ENCODE measurements around the gene PANK4.

The PANK4 gene

GRCh38 chr1:2566101-2567045 lies 40.0 kb upstream of the PANK4 start:
- H3K79me2 ChIP-seq (ENCODE audit: insufficient read depth, low read depth) = no peaks in the 10 kb centered on the region
- no peak overlapping the region for H3K4me3 ChIP-seq (IDR thresholded peaks at IDR 0.05; ENCODE audit: insufficient read depth, low read depth, low read length)
- H2AFZ ChIP-seq (ENCODE audit: low read depth) = no peak overlapping the region
- no peak for TF ChIP-seq CTCF (conservative IDR thresholded peaks at IDR 0.05; ENCODE audit: low read depth, low read length)
- H4K20me1 ChIP-seq (ENCODE audit: insufficient read depth) = no peaks in the 10 kb centered on the region
- H3K27ac ChIP-seq = no peak overlapping the region
- H3K4me2 ChIP-seq = no peak overlapping the region
- no peaks in the 10 kb centered on the region for H3K4me1 ChIP-seq (ENCODE audit: low read depth, poor library complexity, severe bottlenecking)
- H3K27me3 ChIP-seq (ENCODE audit: insufficient read depth, low read depth) = peaks cover 51% of the 10 kb centered on the region
- no peaks in the 10 kb centered on the region for H3K36me3 ChIP-seq (ENCODE audit: insufficient read depth)
- H3K9ac ChIP-seq = no peak overlapping the region

- no peak overlapping the region for H3K9ac ChIP-seq
- H3K4me1 ChIP-seq (ENCODE audit: low read depth, poor library complexity, severe bottlenecking) = no peaks in the 10 kb centered on the region
- TF ChIP-seq CTCF (conservative IDR thresholded peaks at IDR 0.05; ENCODE audit: low read depth, low read length) = no peak
- no peaks in the 10 kb centered on the region for H4K20me1 ChIP-seq (ENCODE audit: insufficient read depth)
- no peak overlapping the region for H2AFZ ChIP-seq (ENCODE audit: low read depth)
- no peak overlapping the region for H3K4me2 ChIP-seq
- no peaks in the 10 kb centered on the region for H3K79me2 ChIP-seq (ENCODE audit: insufficient read depth, low read depth)
- H3K4me3 ChIP-seq (IDR thresholded peaks at IDR 0.05; ENCODE audit: insufficient read depth, low read depth, low read length) = no peak overlapping the region
- no peak overlapping the region for H3K27ac ChIP-seq
- no peaks in the 10 kb centered on the region for H3K36me3 ChIP-seq (ENCODE audit: insufficient read depth)
- peaks cover 37% of the 10 kb centered on the region for H3K27me3 ChIP-seq (ENCODE audit: insufficient read depth, low read depth)
Measured at GRCh38 chr1:2564815-2565374, 38.5 kb upstream of the PANK4 start.

GRCh38 chr1:2564006-2564814 lies 37.8 kb upstream of the PANK4 start:
- no peak overlapping the region for H3K27ac ChIP-seq
- no peak overlapping the region for H3K4me3 ChIP-seq (IDR thresholded peaks at IDR 0.05; ENCODE audit: insufficient read depth, low read depth, low read length)
- no peak overlapping the region for H3K9ac ChIP-seq
- no peaks in the 10 kb centered on the region for H3K79me2 ChIP-seq (ENCODE audit: insufficient read depth, low read depth)
- H3K36me3 ChIP-seq (ENCODE audit: insufficient read depth) = no peaks in the 10 kb centered on the region
- H3K4me2 ChIP-seq = no peak overlapping the region
- TF ChIP-seq CTCF (conservative IDR thresholded peaks at IDR 0.05; ENCODE audit: low read depth, low read length) = no peak
- peaks cover 31% of the 10 kb centered on the region for H3K27me3 ChIP-seq (ENCODE audit: insufficient read depth, low read depth)
- H4K20me1 ChIP-seq (ENCODE audit: insufficient read depth) = no peaks in the 10 kb centered on the region
- no peak overlapping the region for H2AFZ ChIP-seq (ENCODE audit: low read depth)
- H3K4me1 ChIP-seq (ENCODE audit: low read depth, poor library complexity, severe bottlenecking) = no peaks in the 10 kb centered on the region

GRCh38 chr1:2563205-2563604 lies 36.8 kb upstream of the PANK4 start:
- H3K9ac ChIP-seq = no peak overlapping the region
- H4K20me1 ChIP-seq (ENCODE audit: insufficient read depth) = no peaks in the 10 kb centered on the region
- H3K4me1 ChIP-seq (ENCODE audit: low read depth, poor library complexity, severe bottlenecking) = no peaks in the 10 kb centered on the region
- H2AFZ ChIP-seq (ENCODE audit: low read depth) = no peak overlapping the region
- no peaks in the 10 kb centered on the region for H3K36me3 ChIP-seq (ENCODE audit: insufficient read depth)
- no peak overlapping the region for H3K4me3 ChIP-seq (IDR thresholded peaks at IDR 0.05; ENCODE audit: insufficient read depth, low read depth, low read length)
- no peak overlapping the region for H3K4me2 ChIP-seq
- peaks cover 27% of the 10 kb centered on the region for H3K27me3 ChIP-seq (ENCODE audit: insufficient read depth, low read depth)
- no peak overlapping the region for H3K27ac ChIP-seq
- no peaks in the 10 kb centered on the region for H3K79me2 ChIP-seq (ENCODE audit: insufficient read depth, low read depth)
- TF ChIP-seq CTCF (conservative IDR thresholded peaks at IDR 0.05; ENCODE audit: low read depth, low read length) = no peak

All from KMS-11 (cell line).